Left lung (tissue), 10 donors: ENCODE measurements around the gene EPHB1. TPM values are rescaled to one million over a fixed set of nuclear protein-coding genes. Genes with fewer than 3 reads are reported as not detected.

Experiments
- ATAC-seq: fragments of 200-7000 bp; cut with Tn5 transposase; one replicate; pipeline ENCODE4 v1.9.1; 2020; ENCODE audit warnings: moderate library complexity
- DNase-seq, 4 donors: peaks; one replicate each; pipeline ENCODE4 v3.0.0-alpha.2; 2013 to 2020
- H3K27ac ChIP-seq, 2 donors: fragments of 200-600 bp; sonication (generic) in 1 of 2; one replicate each; pipeline versions ENCODE4 v1.5.0 to v1.8.0; 2020 to 2021
- H3K27me3 ChIP-seq, 2 donors: fragments of 200-600 bp; sonication (generic) in 1 of 2; one replicate each; pipeline versions ENCODE4 v1.5.0 to v1.8.0; 2020 to 2021
- H3K36me3 ChIP-seq, 2 donors: fragments of 200-600 bp; sonication (generic) in 1 of 2; one replicate each; pipeline versions ENCODE4 v1.5.0 to v1.8.0; 2020 to 2021
- H3K4me1 ChIP-seq, 2 donors: fragments of 200-600 bp; one replicate each; pipeline ENCODE4 v1.8.0; 2021
- H3K4me3 ChIP-seq, 2 donors: fragments of 200-600 bp; sonication (generic) in 1 of 2; one replicate each; pipeline versions ENCODE4 v1.5.0 to v1.8.0; 2020 to 2021; ENCODE audit warnings: mild to moderate bottlenecking in 1 of 2
- H3K9me3 ChIP-seq, 2 donors: fragments of 200-600 bp; sonication (generic) in 1 of 2; one replicate each; pipeline versions ENCODE4 v1.5.0 to v1.8.0; 2020 to 2021
- intact Hi-C, 2 donors: fragments of 100-400 bp; cut with DNase I; formaldehyde crosslinking; loops; one replicate each; pipeline versions ENCODE4 v1.11.2 to v1.14.2; 2022
- polyA plus RNA-seq, 6 donors: library from polyadenylated mRNA; unstranded; fragments of 120-200 nt; gene quantifications; one replicate each; pipeline ENCODE4 v1.2.1, GENCODE V29; 2013; ENCODE audit not compliant: insufficient read length in 6 of 6
- total RNA-seq, 2 donors: library from RNA; stranded (reverse); fragmentation: NEBNext Ultra II Directional; extraction: Animal tissue kit (Norgen Biotek cat#: 25700); gene quantifications; one replicate each; pipeline ENCODE4 v1.2.1, GENCODE V29; 2021
- TF ChIP-seq, protein P1 (sequence below), 2 donors: fragments of 200-600 bp; sonication (generic) in 1 of 2; IDR thresholded peaks; one replicate each; pipeline versions ENCODE4 v1.5.0 to v1.8.0; 2021; ENCODE audit warnings: antibody characterized with exemption in 2 of 2
- donor health status: DM: no; HTN: yes; CAD: no.
- donor health status: DM: no; HTN: no; CAD: no.

Gene EPHB1
- total and polyA plus RNA-seq, 8 donors: 1.1 to 4.3 (median 2.7) TPM

DNA sequence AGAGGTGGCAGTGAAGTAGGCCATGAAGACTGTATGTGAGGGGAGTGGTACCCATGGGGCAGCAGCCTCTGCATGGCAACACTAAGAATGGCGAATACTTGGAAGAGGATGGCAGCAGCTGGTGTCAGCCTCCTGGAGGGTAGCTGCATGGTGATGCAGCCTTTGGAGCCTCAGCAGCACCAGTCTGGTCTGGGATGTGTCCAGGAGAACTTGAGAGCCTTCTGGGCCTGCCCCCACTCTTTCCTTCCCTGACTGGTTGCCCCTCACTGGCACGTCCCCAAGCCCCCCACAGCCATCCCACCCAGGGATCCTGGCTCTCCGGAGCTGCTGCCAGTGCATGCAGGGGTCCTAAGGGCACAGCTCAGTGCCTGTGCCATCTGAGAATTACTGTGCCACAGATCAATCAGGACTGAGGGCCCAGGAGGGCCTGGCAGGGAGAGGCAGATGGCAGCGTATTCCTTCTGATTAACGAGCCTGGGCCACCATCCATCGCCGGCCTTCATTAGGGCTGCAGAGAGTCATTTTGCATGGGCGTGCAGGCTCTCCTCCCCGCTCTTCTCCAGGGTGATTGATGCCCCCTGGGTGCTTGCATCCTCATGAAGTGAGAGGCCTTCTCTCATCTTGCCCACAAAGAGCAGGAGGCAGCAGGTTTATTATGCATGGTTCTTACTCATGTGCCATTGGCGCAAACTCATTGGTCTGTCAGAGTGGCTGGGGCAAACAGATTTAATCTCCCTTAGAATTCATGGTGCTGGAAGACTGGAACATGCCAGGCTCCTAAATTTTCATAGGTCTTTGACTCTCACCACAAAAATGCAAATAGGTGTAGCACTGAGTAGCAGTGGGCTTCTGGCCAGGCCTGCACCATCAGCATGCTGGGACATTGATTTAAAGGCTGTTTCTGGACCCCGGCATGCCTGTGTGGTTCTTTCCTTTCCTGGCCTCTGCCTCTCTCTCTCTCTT, 116.8 kb downstream of the EPHB1 start:
- Histone ChIP-seq H3K27me3 (no peaks in the 10 kb centered on the region), H3K36me3 (no peaks in the 10 kb centered on the region), H3K9me3 (no peaks in the 10 kb centered on the region), H3K27ac (no peak overlapping the region), H3K4me1 (no peaks in the 10 kb centered on the region), H3K4me3 (no peak overlapping the region)
- ATAC-seq (no peak), DNase-seq (no peak)
- TF ChIP-seq, protein P1, sequence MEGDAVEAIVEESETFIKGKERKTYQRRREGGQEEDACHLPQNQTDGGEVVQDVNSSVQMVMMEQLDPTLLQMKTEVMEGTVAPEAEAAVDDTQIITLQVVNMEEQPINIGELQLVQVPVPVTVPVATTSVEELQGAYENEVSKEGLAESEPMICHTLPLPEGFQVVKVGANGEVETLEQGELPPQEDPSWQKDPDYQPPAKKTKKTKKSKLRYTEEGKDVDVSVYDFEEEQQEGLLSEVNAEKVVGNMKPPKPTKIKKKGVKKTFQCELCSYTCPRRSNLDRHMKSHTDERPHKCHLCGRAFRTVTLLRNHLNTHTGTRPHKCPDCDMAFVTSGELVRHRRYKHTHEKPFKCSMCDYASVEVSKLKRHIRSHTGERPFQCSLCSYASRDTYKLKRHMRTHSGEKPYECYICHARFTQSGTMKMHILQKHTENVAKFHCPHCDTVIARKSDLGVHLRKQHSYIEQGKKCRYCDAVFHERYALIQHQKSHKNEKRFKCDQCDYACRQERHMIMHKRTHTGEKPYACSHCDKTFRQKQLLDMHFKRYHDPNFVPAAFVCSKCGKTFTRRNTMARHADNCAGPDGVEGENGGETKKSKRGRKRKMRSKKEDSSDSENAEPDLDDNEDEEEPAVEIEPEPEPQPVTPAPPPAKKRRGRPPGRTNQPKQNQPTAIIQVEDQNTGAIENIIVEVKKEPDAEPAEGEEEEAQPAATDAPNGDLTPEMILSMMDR (IDR thresholded peaks at IDR 0.05): no peak
- intact Hi-C loops: no loop called here

DNA sequence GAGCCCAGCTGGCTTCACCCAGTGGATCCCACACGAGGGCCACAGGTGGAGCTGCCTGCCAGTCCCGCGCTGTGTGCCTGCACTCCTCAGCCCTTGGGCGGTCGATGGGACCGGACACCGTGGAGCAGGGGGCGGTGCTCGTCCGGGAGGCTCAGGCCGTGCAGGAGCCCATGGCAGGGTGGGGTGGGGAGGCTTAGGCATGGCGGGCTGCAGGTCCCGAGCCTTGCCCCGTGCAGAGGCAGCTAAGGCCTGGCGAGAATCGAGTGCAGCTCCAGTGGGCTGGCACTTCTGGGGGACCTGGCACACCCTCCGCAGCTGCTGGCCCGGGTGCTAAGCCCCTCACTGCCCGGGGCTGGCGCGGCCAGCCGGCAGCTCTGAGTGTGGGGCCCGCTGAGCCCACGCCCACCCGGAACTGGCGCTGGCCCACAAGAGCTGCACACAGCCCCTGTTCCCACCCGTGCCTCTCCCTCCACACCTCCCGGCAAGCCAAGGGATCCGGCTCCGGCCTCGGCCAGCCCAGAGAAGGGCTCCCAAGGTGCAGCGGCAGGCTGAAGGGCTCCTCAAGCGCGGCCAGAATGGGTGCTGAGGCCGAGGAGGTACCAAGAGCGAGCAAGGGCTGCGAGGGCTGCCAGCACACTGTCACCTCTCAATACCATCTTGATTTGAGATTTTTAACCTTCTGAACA, 121.4 kb downstream of the EPHB1 start:
- Histone ChIP-seq H3K4me3 (no peak overlapping the region), H3K27me3 (no peaks in the 10 kb centered on the region), H3K27ac (no peak overlapping the region), H3K9me3 (no peaks in the 10 kb centered on the region), H3K4me1 (no peaks in the 10 kb centered on the region), H3K36me3 (no peaks in the 10 kb centered on the region)
- TF ChIP-seq, protein P1 (IDR thresholded peaks at IDR 0.05): no peak
- DNase-seq: no peak
- intact Hi-C loops: no loop called here
- ATAC-seq: no peak

DNA sequence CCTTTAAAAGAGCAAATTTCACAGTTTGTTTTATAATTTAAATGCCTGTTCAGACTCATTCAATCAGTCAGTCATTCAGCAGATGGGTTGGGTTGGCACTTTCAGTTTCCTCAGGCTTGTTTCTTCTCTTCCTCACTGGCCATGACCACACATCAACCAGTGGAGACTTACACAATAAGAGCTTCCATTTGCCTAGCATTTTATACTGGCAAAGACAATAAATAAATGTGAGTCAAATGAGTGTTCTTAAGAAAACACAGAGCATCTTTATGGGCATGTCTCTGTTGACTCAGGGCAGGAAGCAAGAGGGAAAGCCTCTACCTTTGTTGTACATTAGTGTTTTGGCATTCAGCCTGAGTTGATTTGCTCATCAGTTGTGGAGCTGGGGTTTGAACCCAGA, 122.6 kb downstream of the EPHB1 start:
- Histone ChIP-seq H3K36me3 (no peaks in the 10 kb centered on the region), H3K4me3 (no peak overlapping the region), H3K4me1 (no peaks in the 10 kb centered on the region), H3K27me3 (no peaks in the 10 kb centered on the region), H3K27ac (no peak overlapping the region), H3K9me3 (no peaks in the 10 kb centered on the region)
- DNase-seq (no peak), ATAC-seq (no peak)
- intact Hi-C loops: no loop called here
- TF ChIP-seq, protein P1 (IDR thresholded peaks at IDR 0.05): no peak

DNA sequence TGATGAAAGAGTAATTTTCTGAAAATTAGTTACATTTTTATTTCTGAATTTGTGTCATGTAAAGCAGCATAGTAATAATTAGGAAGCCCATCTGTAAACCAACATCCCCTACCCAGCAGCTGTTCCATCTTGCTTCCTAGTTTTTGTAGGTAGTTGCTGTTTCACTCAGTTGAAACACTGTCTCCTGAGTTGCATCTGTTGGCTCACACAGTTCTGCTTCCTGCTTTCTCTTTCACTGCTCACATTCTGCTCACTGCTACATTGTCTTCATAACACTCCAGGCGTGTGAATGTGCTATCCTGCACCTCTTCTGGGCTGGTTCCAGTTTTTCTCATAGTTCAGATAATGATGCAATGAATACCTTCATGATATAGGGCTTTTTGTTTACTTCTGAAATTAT, 123.4 kb downstream of the EPHB1 start:
- Histone ChIP-seq H3K4me3 (no peak overlapping the region), H3K9me3 (peaks cover 0 to 5% of the 10 kb centered on the region in 2 donors), H3K4me1 (no peaks in the 10 kb centered on the region), H3K27me3 (no peaks in the 10 kb centered on the region), H3K36me3 (no peaks in the 10 kb centered on the region), H3K27ac (no peak overlapping the region)
- DNase-seq (no peak), ATAC-seq (no peak)
- intact Hi-C loops: no loop called here
- TF ChIP-seq, protein P1 (IDR thresholded peaks at IDR 0.05): no peak

DNA sequence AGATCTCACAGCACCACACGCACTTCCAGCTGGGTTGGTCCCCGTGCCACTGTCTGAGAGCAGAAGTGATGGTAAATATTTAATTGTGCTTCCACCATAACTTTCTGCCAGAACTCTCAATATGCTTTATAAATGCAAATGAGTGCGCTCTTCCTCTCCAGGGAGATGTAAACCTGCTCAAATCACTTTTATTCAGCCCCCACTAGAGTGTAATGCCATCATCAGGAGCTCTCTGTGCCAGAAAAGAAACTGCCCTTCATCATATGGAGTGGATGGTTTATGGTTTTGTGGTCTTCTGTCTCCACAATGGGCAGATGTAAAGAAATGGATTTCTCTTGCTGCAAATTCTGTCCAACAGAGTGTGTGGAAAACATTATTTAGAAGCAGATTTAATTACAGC, 127.0 kb downstream of the EPHB1 start:
- no peaks in the 10 kb centered on the region for H3K27me3 ChIP-seq
- TF ChIP-seq, protein P1 (IDR thresholded peaks at IDR 0.05): no peak
- DNase-seq (no peak), ATAC-seq (no peak)
- H3K9me3 ChIP-seq: peaks cover 0 to 20% of the 10 kb centered on the region in 2 donors
- no peaks in the 10 kb centered on the region for H3K36me3 ChIP-seq
- no peak overlapping the region for H3K4me3 ChIP-seq
- intact Hi-C loops: no loop called here
- no peaks in the 10 kb centered on the region for H3K4me1 ChIP-seq
- H3K27ac ChIP-seq: no peak overlapping the region
